Occipital lobe (tissue), 2 donors: ENCODE data around the gene RERE. TPM values are rescaled to one million over a fixed set of nuclear protein-coding genes. Genes with fewer than 3 reads are reported as not detected.

Source experiments
- DNase-seq: peaks from one replicate; lab custom pipeline; 2025; lab: John Stamatoyannopoulos, UW
- total RNA-seq: library from RNA; depleted of rRNA; stranded (reverse); fragments of >200 nt; gene quantifications from one replicate; pipeline ENCODE4 v1.2.3, GENCODE V29; 2014

Gene RERE
- total RNA-seq, 1 donor from 2014 or later, result 1,292 TPM

- no peak for DNase-seq
These were observed 406.6 kb downstream of the RERE start for GRCh38 chr1:8410791-8411190.

GRCh38 chr1:8409606-8410005, 407.8 kb downstream of the RERE start:
- no peak for DNase-seq

GRCh38 chr1:8409106-8409505, 408.3 kb downstream of the RERE start:
- no peak for DNase-seq

- DNase-seq, result no peak
These were observed 409.1 kb downstream of the RERE start for GRCh38 chr1:8408151-8408839.

- DNase-seq, result no peak
These were observed 409.8 kb downstream of the RERE start for GRCh38 chr1:8407652-8408051.

- no peak for DNase-seq
These were observed 410.5 kb downstream of the RERE start for GRCh38 chr1:8406960-8407359.

- no peak for DNase-seq
These were observed 411.4 kb downstream of the RERE start for GRCh38 chr1:8406011-8406410.

GRCh38 chr1:8404460-8405370, 412.7 kb downstream of the RERE start:
- DNase-seq, result no peak

GRCh38 chr1:8402109-8402710, 415.2 kb downstream of the RERE start:
- DNase-seq, result no peak

- DNase-seq, result no peak
These were observed 418.8 kb downstream of the RERE start for GRCh38 chr1:8398677-8399076.

- no peak for DNase-seq
These were observed 419.4 kb downstream of the RERE start for GRCh38 chr1:8398086-8398485.

- DNase-seq, result no peak
These were observed 419.9 kb downstream of the RERE start for GRCh38 chr1:8397511-8397910.

GRCh38 chr1:8396786-8397406, 420.5 kb downstream of the RERE start:
- no peak for DNase-seq

GRCh38 chr1:8396083-8396785, 421.2 kb downstream of the RERE start:
- DNase-seq, result no peak

GRCh38 chr1:8395433-8395866, 422.0 kb downstream of the RERE start:
- no peak for DNase-seq

- no peak for DNase-seq
These were observed 422.8 kb downstream of the RERE start for GRCh38 chr1:8394456-8395321.

- DNase-seq, result no peak
These were observed 424.9 kb downstream of the RERE start for GRCh38 chr1:8392522-8392921.

GRCh38 chr1:8390707-8391106, 426.7 kb downstream of the RERE start:
- no peak for DNase-seq

- DNase-seq, result no peak
These were observed 427.4 kb downstream of the RERE start for GRCh38 chr1:8389958-8390535.
